H1 (cell line): ENCODE measurements around the gene ZBTB47. TPM values are rescaled to one million over a fixed set of nuclear protein-coding genes. Genes with fewer than 3 reads are reported as not detected.

Experiments
- BCL11A ChIP-seq, 2 experiments: IDR thresholded peaks; one replicate each; pipeline ENCODE4 v1.6.1; 2011; ENCODE audit warnings: low read depth in 2 of 2, low read length in 2 of 2, mild to moderate bottlenecking in 2 of 2
- CREB1 ChIP-seq: IDR thresholded peaks from 2 replicates; pipeline ENCODE4 v1.6.1; 2012; ENCODE audit warnings: inconsistent platforms
- KDM5A ChIP-seq: fragments of 200-600 bp; IDR thresholded peaks from 2 replicates; pipeline ENCODE4 v1.7.1; 2012; ENCODE audit warnings: mild to moderate bottlenecking, low read length, inconsistent platforms, mixed read lengths
- MAFK ChIP-seq: IDR thresholded peaks from 2 replicates; pipeline ENCODE4 v1.6.1; 2012; ENCODE audit warnings: low read depth, mild to moderate bottlenecking, improper control_type of control experiment, low read length
- RAD21 ChIP-seq, 2 experiments: IDR thresholded peaks in 1 of 2; conservative IDR thresholded peaks in 1 of 2; 2 replicates each; pipeline ENCODE4 v1.6.1; 2011; ENCODE audit warnings: low read depth in 2 of 2, low read length in 2 of 2, improper control_type of control experiment in 1 of 2, inconsistent platforms in 1 of 2, mild to moderate bottlenecking in 1 of 2, moderate library complexity in 1 of 2
- SIN3A ChIP-seq, 2 experiments: IDR thresholded peaks in 1 of 2; conservative IDR thresholded peaks in 1 of 2; 2 replicates each; pipeline ENCODE4 v1.6.1; 2011 to 2012; ENCODE audit warnings: low read length in 2 of 2, improper control_type of control experiment in 1 of 2, low read depth in 1 of 2, mild to moderate bottlenecking in 1 of 2
- SIX5 ChIP-seq: IDR thresholded peaks from 2 replicates; pipeline ENCODE4 v1.6.1; 2011; ENCODE audit warnings: mild to moderate bottlenecking, low read depth, low read length
- polyA plus RNA-seq, 7 experiments: library from polyadenylated mRNA; depleted of rRNA in 3 of 7; stranded (reverse) in 5 of 7; unstranded in 2 of 7; fragments of >200 nt in 5 of 7; fragments of 200-250 nt in 2 of 7; gene quantifications; 1 replicate in 5 of 7; 2 replicates in 1 of 7; 4 replicates in 1 of 7; pipeline versions ENCODE4 v1.2.1 to v1.2.3, GENCODE V29; 2011 to 2013; ENCODE audit warnings: missing spikeins in 2 of 7, mixed read lengths in 2 of 7
- total RNA-seq: library from RNA; stranded (reverse); fragmentation: NEBNext Ultra II Directional; extraction: Animal tissue kit (Norgen Biotek cat#: 25700); gene quantifications from 2 replicates; pipeline ENCODE4 v1.2.1, GENCODE V29; 2021
- TF ChIP-seq, protein P1 (sequence below): fragments of 300-600 bp; sonication (generic); IDR thresholded peaks from 2 replicates; pipeline ENCODE4 v1.7.1; 2012; ENCODE audit warnings: low read length, moderate library complexity, mild to moderate bottlenecking, inconsistent platforms; ENCODE audit not compliant: insufficient replicate concordance
- TF ChIP-seq, protein P2 (sequence below): IDR thresholded peaks from 2 replicates; pipeline ENCODE4 v1.6.1; 2012; ENCODE audit warnings: inconsistent platforms

Gene ZBTB47
- total and polyA plus RNA-seq, 2 of the 8 experiments (the other 6 are each of a cell fraction or from before 2014, with no cell fraction given), result 2.8 to 4.1 TPM

DNA sequence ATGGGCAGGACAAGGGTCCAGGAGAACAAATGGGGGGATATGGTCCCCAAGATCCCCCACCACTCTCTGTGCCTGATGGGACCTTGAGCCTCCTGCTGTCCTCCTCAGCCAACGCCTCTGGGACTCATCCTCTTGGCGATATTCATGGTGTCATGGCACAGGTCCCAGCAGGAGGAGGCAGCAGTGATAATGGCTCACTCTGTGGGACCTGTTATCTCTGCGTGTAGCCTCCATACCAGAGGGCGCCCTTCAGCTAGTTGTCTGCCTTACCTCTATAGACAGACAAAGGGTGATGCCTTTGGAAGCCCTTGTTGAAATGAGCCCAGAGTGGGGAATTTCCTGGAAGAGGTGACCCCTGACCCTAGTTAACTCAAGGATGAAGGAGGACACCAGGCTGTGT, 7.4 kb downstream of the ZBTB47 start (continued):
- TF ChIP-seq, protein P1, sequence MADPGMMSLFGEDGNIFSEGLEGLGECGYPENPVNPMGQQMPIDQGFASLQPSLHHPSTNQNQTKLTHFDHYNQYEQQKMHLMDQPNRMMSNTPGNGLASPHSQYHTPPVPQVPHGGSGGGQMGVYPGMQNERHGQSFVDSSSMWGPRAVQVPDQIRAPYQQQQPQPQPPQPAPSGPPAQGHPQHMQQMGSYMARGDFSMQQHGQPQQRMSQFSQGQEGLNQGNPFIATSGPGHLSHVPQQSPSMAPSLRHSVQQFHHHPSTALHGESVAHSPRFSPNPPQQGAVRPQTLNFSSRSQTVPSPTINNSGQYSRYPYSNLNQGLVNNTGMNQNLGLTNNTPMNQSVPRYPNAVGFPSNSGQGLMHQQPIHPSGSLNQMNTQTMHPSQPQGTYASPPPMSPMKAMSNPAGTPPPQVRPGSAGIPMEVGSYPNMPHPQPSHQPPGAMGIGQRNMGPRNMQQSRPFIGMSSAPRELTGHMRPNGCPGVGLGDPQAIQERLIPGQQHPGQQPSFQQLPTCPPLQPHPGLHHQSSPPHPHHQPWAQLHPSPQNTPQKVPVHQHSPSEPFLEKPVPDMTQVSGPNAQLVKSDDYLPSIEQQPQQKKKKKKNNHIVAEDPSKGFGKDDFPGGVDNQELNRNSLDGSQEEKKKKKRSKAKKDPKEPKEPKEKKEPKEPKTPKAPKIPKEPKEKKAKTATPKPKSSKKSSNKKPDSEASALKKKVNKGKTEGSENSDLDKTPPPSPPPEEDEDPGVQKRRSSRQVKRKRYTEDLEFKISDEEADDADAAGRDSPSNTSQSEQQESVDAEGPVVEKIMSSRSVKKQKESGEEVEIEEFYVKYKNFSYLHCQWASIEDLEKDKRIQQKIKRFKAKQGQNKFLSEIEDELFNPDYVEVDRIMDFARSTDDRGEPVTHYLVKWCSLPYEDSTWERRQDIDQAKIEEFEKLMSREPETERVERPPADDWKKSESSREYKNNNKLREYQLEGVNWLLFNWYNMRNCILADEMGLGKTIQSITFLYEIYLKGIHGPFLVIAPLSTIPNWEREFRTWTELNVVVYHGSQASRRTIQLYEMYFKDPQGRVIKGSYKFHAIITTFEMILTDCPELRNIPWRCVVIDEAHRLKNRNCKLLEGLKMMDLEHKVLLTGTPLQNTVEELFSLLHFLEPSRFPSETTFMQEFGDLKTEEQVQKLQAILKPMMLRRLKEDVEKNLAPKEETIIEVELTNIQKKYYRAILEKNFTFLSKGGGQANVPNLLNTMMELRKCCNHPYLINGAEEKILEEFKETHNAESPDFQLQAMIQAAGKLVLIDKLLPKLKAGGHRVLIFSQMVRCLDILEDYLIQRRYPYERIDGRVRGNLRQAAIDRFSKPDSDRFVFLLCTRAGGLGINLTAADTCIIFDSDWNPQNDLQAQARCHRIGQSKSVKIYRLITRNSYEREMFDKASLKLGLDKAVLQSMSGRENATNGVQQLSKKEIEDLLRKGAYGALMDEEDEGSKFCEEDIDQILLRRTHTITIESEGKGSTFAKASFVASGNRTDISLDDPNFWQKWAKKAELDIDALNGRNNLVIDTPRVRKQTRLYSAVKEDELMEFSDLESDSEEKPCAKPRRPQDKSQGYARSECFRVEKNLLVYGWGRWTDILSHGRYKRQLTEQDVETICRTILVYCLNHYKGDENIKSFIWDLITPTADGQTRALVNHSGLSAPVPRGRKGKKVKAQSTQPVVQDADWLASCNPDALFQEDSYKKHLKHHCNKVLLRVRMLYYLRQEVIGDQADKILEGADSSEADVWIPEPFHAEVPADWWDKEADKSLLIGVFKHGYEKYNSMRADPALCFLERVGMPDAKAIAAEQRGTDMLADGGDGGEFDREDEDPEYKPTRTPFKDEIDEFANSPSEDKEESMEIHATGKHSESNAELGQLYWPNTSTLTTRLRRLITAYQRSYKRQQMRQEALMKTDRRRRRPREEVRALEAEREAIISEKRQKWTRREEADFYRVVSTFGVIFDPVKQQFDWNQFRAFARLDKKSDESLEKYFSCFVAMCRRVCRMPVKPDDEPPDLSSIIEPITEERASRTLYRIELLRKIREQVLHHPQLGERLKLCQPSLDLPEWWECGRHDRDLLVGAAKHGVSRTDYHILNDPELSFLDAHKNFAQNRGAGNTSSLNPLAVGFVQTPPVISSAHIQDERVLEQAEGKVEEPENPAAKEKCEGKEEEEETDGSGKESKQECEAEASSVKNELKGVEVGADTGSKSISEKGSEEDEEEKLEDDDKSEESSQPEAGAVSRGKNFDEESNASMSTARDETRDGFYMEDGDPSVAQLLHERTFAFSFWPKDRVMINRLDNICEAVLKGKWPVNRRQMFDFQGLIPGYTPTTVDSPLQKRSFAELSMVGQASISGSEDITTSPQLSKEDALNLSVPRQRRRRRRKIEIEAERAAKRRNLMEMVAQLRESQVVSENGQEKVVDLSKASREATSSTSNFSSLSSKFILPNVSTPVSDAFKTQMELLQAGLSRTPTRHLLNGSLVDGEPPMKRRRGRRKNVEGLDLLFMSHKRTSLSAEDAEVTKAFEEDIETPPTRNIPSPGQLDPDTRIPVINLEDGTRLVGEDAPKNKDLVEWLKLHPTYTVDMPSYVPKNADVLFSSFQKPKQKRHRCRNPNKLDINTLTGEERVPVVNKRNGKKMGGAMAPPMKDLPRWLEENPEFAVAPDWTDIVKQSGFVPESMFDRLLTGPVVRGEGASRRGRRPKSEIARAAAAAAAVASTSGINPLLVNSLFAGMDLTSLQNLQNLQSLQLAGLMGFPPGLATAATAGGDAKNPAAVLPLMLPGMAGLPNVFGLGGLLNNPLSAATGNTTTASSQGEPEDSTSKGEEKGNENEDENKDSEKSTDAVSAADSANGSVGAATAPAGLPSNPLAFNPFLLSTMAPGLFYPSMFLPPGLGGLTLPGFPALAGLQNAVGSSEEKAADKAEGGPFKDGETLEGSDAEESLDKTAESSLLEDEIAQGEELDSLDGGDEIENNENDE, result no peak
- TF ChIP-seq KDM5A (no peak), SIX5 (no peak), RAD21 (IDR thresholded peaks at IDR 0.05 in 1 of 2, conservative IDR thresholded peaks at IDR 0.05 in 1 of 2; ENCODE audit: low read depth in 2 of 2, low read length in 2 of 2) (peak; percentile 37 to 59), BCL11A (IDR thresholded peaks at IDR 0.05; ENCODE audit: low read depth in 2 of 2, low read length in 2 of 2) (no peak), SIN3A (conservative IDR thresholded peaks at IDR 0.05 in 1 of 2, IDR thresholded peaks at IDR 0.05 in 1 of 2; ENCODE audit: low read depth in 1 of 2, low read length in 2 of 2) (no peak), MAFK (no peak), CREB1 (no peak)
- TF ChIP-seq, protein P2, sequence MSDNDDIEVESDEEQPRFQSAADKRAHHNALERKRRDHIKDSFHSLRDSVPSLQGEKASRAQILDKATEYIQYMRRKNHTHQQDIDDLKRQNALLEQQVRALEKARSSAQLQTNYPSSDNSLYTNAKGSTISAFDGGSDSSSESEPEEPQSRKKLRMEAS, result no peak
